Ishikawa (cell line): ENCODE measurements around the gene NCAPH2.

Source experiments
- CREB1 ChIP-seq: IDR thresholded peaks from 2 replicates; pipeline ENCODE4 v1.6.1; 2012; ENCODE audit warnings: low read depth
- RAD21 ChIP-seq: IDR thresholded peaks from 2 replicates; pipeline ENCODE4 v1.6.1; 2012; ENCODE audit warnings: low read depth

DNA sequence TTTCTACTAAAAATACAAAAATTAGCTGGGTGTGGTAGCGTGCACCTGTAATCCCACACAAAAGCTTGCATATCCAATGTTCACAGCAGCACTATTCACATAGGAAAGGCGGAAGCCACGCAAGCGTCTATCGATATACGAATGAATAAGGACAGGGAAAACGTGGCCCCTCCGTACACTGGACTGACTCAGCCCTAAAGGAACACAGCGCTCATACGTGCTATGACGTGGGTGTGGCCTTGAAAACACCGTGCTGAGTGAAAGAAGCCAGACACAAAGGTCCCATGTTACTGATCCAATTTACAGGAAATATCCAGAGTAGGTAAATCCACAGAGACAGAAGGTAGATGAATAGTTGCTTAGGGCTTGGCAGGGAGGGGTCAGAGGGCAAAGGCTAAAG lies 7.6 kb upstream of the NCAPH2 start:
- no peak for TF ChIP-seq CREB1
- no peak for TF ChIP-seq RAD21
